ENCODE measurements around the gene MOAP1.
"Not testable (repeated sequence)": the region's sequence is repeated elsewhere in the genome, so short reads cannot be mapped to it uniquely, and the experiment has no call there.

MOAP1 gene

DNA sequence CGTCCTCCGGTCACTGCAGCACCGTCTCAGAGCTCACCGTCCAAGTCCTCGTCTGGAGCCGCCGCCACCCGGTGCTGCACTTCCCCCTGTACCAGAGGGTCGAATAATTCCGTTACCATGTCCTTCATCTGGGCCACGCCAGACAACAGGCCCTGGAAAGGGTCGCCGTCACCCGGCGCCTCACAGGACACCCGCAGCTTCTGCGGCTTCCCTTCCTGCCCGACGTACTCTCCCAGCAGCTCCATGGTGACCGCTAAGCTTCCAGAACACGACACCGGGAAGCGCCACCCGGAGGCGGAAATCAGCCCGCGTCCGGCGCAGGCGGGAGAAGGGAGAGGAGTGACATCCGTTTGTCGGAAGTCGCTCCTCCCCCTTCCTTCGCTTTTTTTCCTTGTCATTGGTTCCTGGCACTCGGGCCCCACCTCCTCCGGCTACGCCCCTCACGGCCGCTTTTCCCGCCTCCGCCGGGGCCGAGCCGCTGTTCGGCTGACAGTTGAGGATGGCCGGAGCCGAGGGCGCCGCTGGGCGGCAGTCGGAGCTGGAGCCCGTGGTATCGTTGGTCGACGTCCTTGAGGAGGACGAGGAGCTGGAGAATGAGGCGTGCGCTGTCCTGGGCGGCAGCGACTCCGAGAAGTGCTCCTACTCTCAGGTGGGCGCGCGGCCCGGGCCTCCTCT, 22.2 kb upstream of the MOAP1 start, which contains the start of the genes GON7 and UBR7:
TSS of gene GON7 (minus strand) at position 273 of the 675 bp plus-strand sequence. CDS start at position 245, 28 bp downstream.
TSS of gene UBR7 (plus strand) at position 464 of the 675 bp plus-strand sequence. CDS start at position 500, 36 bp downstream.
- ATAC-seq (replicated peaks) (peak; percentile 94), DNase-seq (peak; percentile 78 to 82 (median 80))
- H3K36me3 Mint-ChIP-seq (ENCODE audit: insufficient read depth): peaks cover 24% of the 10 kb centered on the region
- H3K9me3 Mint-ChIP-seq: no peaks in the 10 kb centered on the region
- no peaks in the 10 kb centered on the region for H3K27me3 Mint-ChIP-seq
- peak within 1 kb of the TSS; percentile 96 to 98 for H3K27ac Mint-ChIP-seq
- H3K4me3 Mint-ChIP-seq: peak within 1 kb of the TSS; percentile 99 to 100
- H3K4me1 Mint-ChIP-seq (ENCODE audit: low read depth in 2 of 2): peaks cover 29 to 46% of the 10 kb centered on the region in 2 donors

- H3K9me3 Mint-ChIP-seq: no peaks in the 10 kb centered on the region
- H3K27me3 Mint-ChIP-seq: no peaks in the 10 kb centered on the region
- peaks cover 15 to 20% of the 10 kb centered on the region in 2 donors for H3K4me1 Mint-ChIP-seq (ENCODE audit: low read depth in 2 of 2)
- H3K27ac Mint-ChIP-seq: peak overlapping the region in 1 of 2 donors; percentile 67
- no peak for DNase-seq
- peaks cover 3% of the 10 kb centered on the region for H3K36me3 Mint-ChIP-seq (ENCODE audit: insufficient read depth)
- no peak for ATAC-seq (replicated peaks)
- H3K4me3 Mint-ChIP-seq: no peak overlapping the region
Observed at GRCh38 chr14:93201155-93201704, 16.5 kb upstream of the MOAP1 start.

- DNase-seq: no peak
- H3K36me3 Mint-ChIP-seq (ENCODE audit: insufficient read depth): peaks cover 3% of the 10 kb centered on the region
- H3K9me3 Mint-ChIP-seq: no peaks in the 10 kb centered on the region
- no peak for ATAC-seq (replicated peaks)
- H3K4me3 Mint-ChIP-seq: no peak overlapping the region
- H3K27ac Mint-ChIP-seq: peak overlapping the region in 1 of 2 donors; percentile 67
- peaks cover 9 to 14% of the 10 kb centered on the region in 2 donors for H3K4me1 Mint-ChIP-seq (ENCODE audit: low read depth in 2 of 2)
- no peaks in the 10 kb centered on the region for H3K27me3 Mint-ChIP-seq
Observed at GRCh38 chr14:93200553-93200952, 15.9 kb upstream of the MOAP1 start.

DNA sequence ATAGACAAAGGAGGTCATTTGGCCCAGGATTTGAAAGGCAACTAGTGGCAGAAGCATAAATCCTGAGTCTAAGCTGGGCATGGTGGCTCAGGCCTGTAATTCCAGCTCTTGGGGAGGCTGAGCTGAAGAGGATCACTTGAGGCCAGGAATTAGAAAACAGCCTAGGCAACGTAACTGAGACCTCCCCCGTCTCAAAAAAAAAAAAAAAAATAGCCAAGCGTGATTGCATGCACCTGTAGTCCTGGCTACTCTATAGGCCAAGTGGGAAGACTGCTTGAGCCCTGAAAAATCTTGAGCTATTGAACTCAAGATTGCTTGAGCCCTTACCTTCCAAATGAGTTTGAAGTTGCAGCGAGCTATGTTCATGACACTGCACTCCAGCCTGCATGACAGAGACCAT, 14.3 kb upstream of the MOAP1 start:
- DNase-seq (no peak), ATAC-seq (replicated peaks) (no peak)
- Mint-ChIP-seq H3K4me3 (no peak overlapping the region), H3K27ac (no peak overlapping the region), H3K4me1 (ENCODE audit: low read depth in 2 of 2) (peaks cover 0 to 2% of the 10 kb centered on the region in 2 donors), H3K36me3 (ENCODE audit: insufficient read depth) (peaks cover 3% of the 10 kb centered on the region), H3K27me3 (no peaks in the 10 kb centered on the region), H3K9me3 (no peaks in the 10 kb centered on the region)

DNA sequence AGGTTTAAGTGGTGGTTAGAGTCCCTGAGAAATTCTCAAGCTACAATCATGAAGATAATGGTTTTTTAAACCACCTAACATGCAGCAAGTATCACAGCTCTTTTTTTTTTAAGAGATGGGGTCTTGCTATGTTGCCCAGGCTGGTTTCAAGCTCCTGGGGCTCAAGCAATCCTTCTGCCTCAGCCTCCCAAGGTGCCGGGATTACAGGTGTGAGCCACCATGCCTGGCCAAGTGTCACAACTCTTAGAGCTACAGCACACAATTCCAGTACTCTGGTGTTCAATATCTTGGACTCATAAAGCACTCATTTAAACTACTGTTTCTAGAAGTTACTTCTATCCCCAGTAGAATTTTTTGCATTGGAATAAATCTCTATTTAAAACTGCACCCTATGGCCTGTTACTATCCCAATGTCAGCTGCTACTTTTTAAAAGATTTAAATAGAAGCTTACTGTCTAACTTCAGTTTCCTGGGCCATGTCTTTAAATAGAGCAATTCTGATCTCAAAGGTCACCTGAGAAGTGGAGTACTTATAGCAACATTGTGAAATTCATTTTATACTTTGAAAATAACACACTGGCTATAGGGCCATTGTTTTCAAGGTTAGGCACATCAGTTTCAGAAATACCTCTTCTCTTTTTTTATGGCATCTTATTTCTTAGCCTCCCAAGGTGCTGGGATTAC, 10.8 kb upstream of the MOAP1 start:
- no peaks in the 10 kb centered on the region for H3K36me3 Mint-ChIP-seq (ENCODE audit: insufficient read depth)
- H3K4me3 Mint-ChIP-seq: no peak overlapping the region
- H3K27me3 Mint-ChIP-seq: no peaks in the 10 kb centered on the region
- ATAC-seq (replicated peaks) (no peak), DNase-seq (no peak)
- H3K4me1 Mint-ChIP-seq (ENCODE audit: low read depth in 2 of 2): no peaks in the 10 kb centered on the region
- H3K27ac Mint-ChIP-seq: no peak overlapping the region
- H3K9me3 Mint-ChIP-seq: no peaks in the 10 kb centered on the region

DNA sequence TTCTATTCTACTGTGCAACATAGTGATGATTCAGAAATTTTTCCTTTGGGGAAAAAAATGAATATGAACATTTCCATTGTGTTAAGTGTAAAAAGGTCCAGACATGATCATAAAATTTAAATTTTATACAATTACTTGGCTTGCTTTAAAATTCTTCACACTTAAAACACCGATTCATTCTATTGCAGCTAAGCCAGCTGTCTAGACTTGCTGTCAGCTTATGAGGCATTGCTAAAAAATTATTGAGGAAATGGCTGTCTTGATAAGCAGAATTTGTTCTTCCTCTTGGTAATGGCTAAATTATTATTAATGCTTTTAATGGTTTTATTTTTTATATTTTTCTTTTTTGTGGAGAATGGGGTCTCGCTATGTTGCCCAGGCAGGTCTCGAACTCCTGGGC, 2.3 kb upstream of the MOAP1 start:
- peaks cover 33% of the 10 kb centered on the region for H3K36me3 Mint-ChIP-seq (ENCODE audit: insufficient read depth)
- H3K9me3 Mint-ChIP-seq: no peaks in the 10 kb centered on the region
- no peak overlapping the region for H3K4me3 Mint-ChIP-seq
- no peak for DNase-seq
- no peak overlapping the region for H3K27ac Mint-ChIP-seq
- no peaks in the 10 kb centered on the region for H3K27me3 Mint-ChIP-seq
- H3K4me1 Mint-ChIP-seq (ENCODE audit: low read depth in 2 of 2): peaks cover 23 to 32% of the 10 kb centered on the region in 2 donors
- no peak for ATAC-seq (replicated peaks)

DNA sequence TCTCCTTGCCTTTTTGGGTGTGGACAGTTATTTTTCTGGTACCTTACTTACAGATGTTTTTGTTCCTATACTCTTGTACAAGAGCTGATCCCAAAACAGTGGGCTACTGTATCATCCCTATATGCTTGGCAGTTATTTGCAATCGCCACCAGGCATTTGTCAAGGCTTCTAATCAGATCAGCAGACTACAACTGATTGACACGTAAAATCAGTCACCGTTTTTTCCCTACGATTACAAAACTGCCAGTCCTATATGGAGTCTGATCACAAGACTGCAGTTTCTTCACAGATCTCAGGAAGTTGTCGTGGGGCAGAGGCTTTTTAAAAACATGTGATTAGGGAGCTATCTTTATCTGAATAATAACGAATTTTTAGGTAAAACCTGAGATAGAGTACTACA, 1.8 kb upstream of the MOAP1 start:
- DNase-seq: no peak
- Mint-ChIP-seq H3K4me3 (peak overlapping the region; percentile 88 to 91), H3K9me3 (no peaks in the 10 kb centered on the region), H3K36me3 (ENCODE audit: insufficient read depth) (peaks cover 38% of the 10 kb centered on the region), H3K27me3 (no peaks in the 10 kb centered on the region), H3K27ac (no peak overlapping the region), H3K4me1 (ENCODE audit: low read depth in 2 of 2) (peaks cover 25 to 32% of the 10 kb centered on the region in 2 donors)
- no peak for ATAC-seq (replicated peaks)

GRCh38 chr14:93185349-93185720, 638 bp upstream of the MOAP1 start:
- ATAC-seq (replicated peaks): peak; percentile 1

DNA sequence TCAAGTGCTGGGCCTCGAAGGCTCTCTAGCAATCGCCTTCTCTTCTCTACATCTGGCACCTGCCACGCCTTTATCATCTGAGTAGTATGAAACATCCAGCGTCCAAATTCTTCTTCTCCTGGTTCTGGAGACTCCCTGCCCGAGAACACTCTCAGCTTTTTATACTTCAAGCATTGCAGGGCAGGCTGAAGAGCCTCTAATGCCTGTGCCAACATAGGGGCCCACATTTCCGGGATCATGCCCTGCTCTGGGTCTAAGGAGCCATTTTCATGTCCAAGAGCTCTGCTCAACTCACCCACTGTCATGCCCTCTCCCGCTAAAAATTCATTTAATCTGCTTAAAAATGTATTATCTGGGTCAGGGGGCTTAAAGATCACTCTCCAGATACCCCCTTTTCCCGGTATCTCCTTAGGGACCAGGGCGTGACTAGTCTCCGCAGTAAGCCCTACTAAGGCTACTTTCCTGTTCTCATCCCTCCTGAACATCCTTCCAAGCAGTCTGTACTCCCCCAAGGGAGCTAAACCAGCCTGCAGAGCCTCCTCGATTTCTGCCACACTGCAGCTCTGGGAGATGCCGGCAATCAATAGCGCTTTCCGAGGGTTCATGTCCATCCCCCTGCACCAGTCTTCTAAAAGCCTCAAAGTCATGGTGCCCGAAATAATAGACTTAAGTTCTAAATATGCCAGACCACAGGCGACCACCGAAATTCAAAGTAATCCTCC, 940 bp downstream of the MOAP1 start:
- Mint-ChIP-seq H3K27me3 (no peaks in the 10 kb centered on the region), H3K9me3 (no peaks in the 10 kb centered on the region), H3K4me3 (peak overlapping the region; percentile 88 to 91), H3K27ac (peak overlapping the region; percentile 90 to 94), H3K36me3 (ENCODE audit: insufficient read depth) (peaks cover 40% of the 10 kb centered on the region), H3K4me1 (ENCODE audit: low read depth in 2 of 2) (peaks cover 25 to 32% of the 10 kb centered on the region in 2 donors)
- ATAC-seq (replicated peaks): no peak
- no peak for DNase-seq

More at GRCh38 chr14:93185349-93185720, 638 bp upstream of the MOAP1 start:
- H3K27me3 Mint-ChIP-seq: no peaks in the 10 kb centered on the region
- peak overlapping the region; percentile 88 to 91 for H3K4me3 Mint-ChIP-seq
- peaks cover 25 to 32% of the 10 kb centered on the region in 2 donors for H3K4me1 Mint-ChIP-seq (ENCODE audit: low read depth in 2 of 2)
- H3K9me3 Mint-ChIP-seq: no peaks in the 10 kb centered on the region
- DNase-seq: no peak
- peaks cover 39% of the 10 kb centered on the region for H3K36me3 Mint-ChIP-seq (ENCODE audit: insufficient read depth)
- peak overlapping the region; percentile 90 to 94 for H3K27ac Mint-ChIP-seq

DNA sequence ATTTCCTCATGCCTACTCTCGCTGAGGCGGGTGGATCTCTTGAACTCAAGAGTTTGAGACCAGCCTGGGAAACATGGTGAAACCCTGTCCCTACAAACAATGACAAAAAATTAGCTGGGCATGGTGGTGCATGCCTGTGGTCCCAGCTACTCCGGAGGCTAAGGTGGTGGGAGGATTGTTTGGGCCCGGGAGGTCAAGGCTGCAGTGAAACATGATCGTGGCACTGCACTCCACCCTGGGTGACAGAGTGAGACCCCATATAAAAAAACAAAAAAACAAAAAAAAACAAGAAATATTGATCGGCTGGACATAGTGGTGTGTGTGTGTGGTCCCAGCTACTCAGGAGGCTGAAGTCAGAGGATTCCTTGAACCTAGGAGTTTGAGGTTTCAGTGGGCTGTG, 9.2 kb downstream of the MOAP1 start:
- DNase-seq (no peak), ATAC-seq (replicated peaks) (no peak)
- H3K4me1 Mint-ChIP-seq (ENCODE audit: low read depth in 2 of 2): no peaks in the 10 kb centered on the region
- no peaks in the 10 kb centered on the region for H3K9me3 Mint-ChIP-seq
- H3K36me3 Mint-ChIP-seq (ENCODE audit: insufficient read depth): peaks cover 7% of the 10 kb centered on the region
- H3K27ac Mint-ChIP-seq: no peak overlapping the region
- no peak overlapping the region for H3K4me3 Mint-ChIP-seq
- H3K27me3 Mint-ChIP-seq: peaks cover 6 to 13% of the 10 kb centered on the region in 2 donors

GRCh38 chr14:93174731-93175130, 10.0 kb downstream of the MOAP1 start:
- not testable (repeated sequence) for H3K27ac Mint-ChIP-seq; H3K36me3 Mint-ChIP-seq (ENCODE audit: insufficient read depth); H3K4me3 Mint-ChIP-seq; DNase-seq; H3K9me3 Mint-ChIP-seq; H3K4me1 Mint-ChIP-seq (ENCODE audit: low read depth in 2 of 2); ATAC-seq (replicated peaks)
- H3K27me3 Mint-ChIP-seq: peaks cover 6 to 13% of the 10 kb centered on the region in 2 donors

GRCh38 chr14:93173943-93174395, 10.7 kb downstream of the MOAP1 start:
- DNase-seq: no peak
- H3K27me3 Mint-ChIP-seq: peaks cover 6 to 13% of the 10 kb centered on the region in 2 donors

GRCh38 chr14:93171376-93171775, 13.3 kb downstream of the MOAP1 start:
- DNase-seq (no peak), ATAC-seq (replicated peaks) (no peak)
- H3K36me3 Mint-ChIP-seq (ENCODE audit: insufficient read depth): peaks cover 4% of the 10 kb centered on the region
- no peaks in the 10 kb centered on the region for H3K4me1 Mint-ChIP-seq (ENCODE audit: low read depth in 2 of 2)
- H3K9me3 Mint-ChIP-seq: no peaks in the 10 kb centered on the region
- peaks cover 6 to 13% of the 10 kb centered on the region in 2 donors for H3K27me3 Mint-ChIP-seq
- no peak overlapping the region for H3K4me3 Mint-ChIP-seq
- H3K27ac Mint-ChIP-seq: no peak overlapping the region

More at GRCh38 chr14:93173943-93174395, 10.7 kb downstream of the MOAP1 start:
- no peak overlapping the region for H3K27ac Mint-ChIP-seq
- no peak overlapping the region for H3K4me3 Mint-ChIP-seq
- no peaks in the 10 kb centered on the region for H3K4me1 Mint-ChIP-seq (ENCODE audit: low read depth in 2 of 2)
- no peak for ATAC-seq (replicated peaks)
- H3K36me3 Mint-ChIP-seq (ENCODE audit: insufficient read depth): peaks cover 6% of the 10 kb centered on the region
- H3K9me3 Mint-ChIP-seq: no peaks in the 10 kb centered on the region

Measured in effector memory CD8-positive, alpha-beta T cell (primary cell).